A673 (cell line): Measurements from ENCODE around the gene STXBP5. TPM values are rescaled to one million over a fixed set of nuclear protein-coding genes. Genes with fewer than 3 reads are reported as not detected.

ENCODE experiments used
- BruUV-seq: library from RNA; stranded (reverse); fragments of 400-500 nt; replicated peaks from 2 replicates; lab custom pipeline; 2021; lab: Mats Ljungman, UMichigan
- CTCF ChIA-PET: fragments of 300-600 bp; sonication (Branson Sonifier 250); formaldehyde crosslinking; loops from one replicate; lab custom pipeline; 2022; ENCODE audit warnings: antibody characterized with exemption; lab: Charles Lee
- POLR2A ChIA-PET: fragments of 300-600 bp; sonication (Branson Sonifier 250); formaldehyde crosslinking; loops from one replicate; lab custom pipeline; 2022; ENCODE audit warnings: antibody characterized with exemption; ENCODE audit not compliant: low non-redundant PET; lab: Charles Lee
- DNase-seq: peaks from one replicate; pipeline ENCODE4 v3.0.0-alpha.2; 2015; ENCODE audit warnings: low spot score
- H3K27ac ChIP-seq: fragments of 200-600 bp; sonication (generic); 2 replicates; pipeline ENCODE4 v1.5.1; 2016; ENCODE audit warnings: mixed run types, low read depth, mild to moderate bottlenecking, mixed read lengths, antibody characterized with exemption, low read length; ENCODE audit not compliant: poor library complexity, severe bottlenecking
- H3K27me3 ChIP-seq: fragments of 200-600 bp; sonication (generic); replicated peaks from 2 replicates; pipeline ENCODE4 v1.6.1; 2017; ENCODE audit warnings: mixed run types, low read depth, mild to moderate bottlenecking, mixed read lengths, antibody characterized with exemption, low read length; ENCODE audit not compliant: insufficient read depth, poor library complexity
- H3K36me3 ChIP-seq: fragments of 200-600 bp; sonication (generic); 2 replicates; pipeline ENCODE4 v1.6.1; 2016; ENCODE audit warnings: mixed run types, mild to moderate bottlenecking, mixed read lengths, antibody characterized with exemption, low read length; ENCODE audit not compliant: insufficient read depth, poor library complexity, severe bottlenecking
- H3K4me1 ChIP-seq: fragments of 200-600 bp; sonication (generic); 2 replicates; pipeline ENCODE4 v1.6.1; 2017; ENCODE audit warnings: mixed run types, mild to moderate bottlenecking, mixed read lengths, antibody characterized with exemption, low read length; ENCODE audit not compliant: insufficient read depth, poor library complexity, severe bottlenecking
- H3K4me3 ChIP-seq: fragments of 200-600 bp; sonication (generic); 2 replicates; pipeline ENCODE4 v1.5.1; 2016; ENCODE audit warnings: low read depth, mixed run types, mild to moderate bottlenecking, mixed read lengths, low read length; ENCODE audit not compliant: poor library complexity, severe bottlenecking
- H3K9me3 ChIP-seq: fragments of 200-600 bp; sonication (generic); 2 replicates; pipeline ENCODE4 v1.6.1; 2016; ENCODE audit warnings: mixed run types, low read depth, mild to moderate bottlenecking, mixed read lengths, antibody characterized with exemption, low read length; ENCODE audit not compliant: poor library complexity, severe bottlenecking
- EZH2 ChIP-seq: fragments of 200-600 bp; sonication (generic); IDR thresholded peaks from 2 replicates; pipeline ENCODE4 v1.6.1; 2017; ENCODE audit warnings: borderline replicate concordance, low read depth, mild to moderate bottlenecking, mixed read lengths, antibody characterized with exemption, low read length; ENCODE audit not compliant: poor library complexity, severe bottlenecking
- intact Hi-C: fragments of 100-400 bp; cut with micrococcal nuclease; formaldehyde crosslinking; loops from one replicate; pipeline ENCODE4 v1.10.0; 2022; ENCODE audit not compliant: unreplicated experiment
- total RNA-seq: library from RNA; stranded (reverse); gene quantifications from 2 replicates; pipeline ENCODE4 v1.2.3, GENCODE V29; 2021
- TF ChIP-seq, protein P1 (sequence below): fragments of 300-800, 200-600 bp; sonication (generic); conservative IDR thresholded peaks from 2 replicates; pipeline ENCODE4 v1.5.1; 2017; ENCODE audit warnings: low read depth, mild to moderate bottlenecking, antibody characterized with exemption, low read length, moderate library complexity, mixed read lengths

STXBP5 gene
- total RNA-seq, 1 experiment from 2014 or later = 14.5 TPM

DNA sequence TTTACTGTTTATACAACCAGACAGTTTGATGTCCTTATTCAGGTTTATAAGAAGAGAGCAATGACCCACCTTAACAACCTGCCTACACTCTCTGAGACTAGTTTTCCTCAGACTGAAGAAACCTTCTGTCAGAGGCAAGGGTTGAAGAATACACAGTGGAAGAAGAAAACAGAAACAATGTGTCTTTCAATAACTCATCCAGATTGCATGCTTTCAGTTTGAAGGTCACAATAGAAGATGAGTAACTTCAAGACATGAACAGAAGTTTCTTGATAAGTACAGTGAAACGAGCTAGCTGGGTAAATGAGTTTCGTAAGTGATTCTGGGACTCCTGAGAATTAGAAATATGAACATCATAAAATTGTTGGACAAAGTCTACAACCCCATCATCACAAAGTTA is 141.7 kb downstream of the STXBP5 start:
- Histone ChIP-seq H3K27me3 (no peaks in the 10 kb centered on the region), H3K36me3 (no peaks in the 10 kb centered on the region), H3K9me3 (no peaks in the 10 kb centered on the region), H3K4me1 (no peaks in the 10 kb centered on the region), H3K4me3 (no peak overlapping the region), H3K27ac (no peak overlapping the region)
- TF ChIP-seq EZH2 = no peak
- TF ChIP-seq, protein P1, sequence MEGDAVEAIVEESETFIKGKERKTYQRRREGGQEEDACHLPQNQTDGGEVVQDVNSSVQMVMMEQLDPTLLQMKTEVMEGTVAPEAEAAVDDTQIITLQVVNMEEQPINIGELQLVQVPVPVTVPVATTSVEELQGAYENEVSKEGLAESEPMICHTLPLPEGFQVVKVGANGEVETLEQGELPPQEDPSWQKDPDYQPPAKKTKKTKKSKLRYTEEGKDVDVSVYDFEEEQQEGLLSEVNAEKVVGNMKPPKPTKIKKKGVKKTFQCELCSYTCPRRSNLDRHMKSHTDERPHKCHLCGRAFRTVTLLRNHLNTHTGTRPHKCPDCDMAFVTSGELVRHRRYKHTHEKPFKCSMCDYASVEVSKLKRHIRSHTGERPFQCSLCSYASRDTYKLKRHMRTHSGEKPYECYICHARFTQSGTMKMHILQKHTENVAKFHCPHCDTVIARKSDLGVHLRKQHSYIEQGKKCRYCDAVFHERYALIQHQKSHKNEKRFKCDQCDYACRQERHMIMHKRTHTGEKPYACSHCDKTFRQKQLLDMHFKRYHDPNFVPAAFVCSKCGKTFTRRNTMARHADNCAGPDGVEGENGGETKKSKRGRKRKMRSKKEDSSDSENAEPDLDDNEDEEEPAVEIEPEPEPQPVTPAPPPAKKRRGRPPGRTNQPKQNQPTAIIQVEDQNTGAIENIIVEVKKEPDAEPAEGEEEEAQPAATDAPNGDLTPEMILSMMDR = no peak
- intact Hi-C loops = no loop called here
- no TSS peak for BruUV-seq
- ChIA-PET CTCF (no interaction called here), POLR2A (no interaction called here)
- DNase-seq = no peak

DNA sequence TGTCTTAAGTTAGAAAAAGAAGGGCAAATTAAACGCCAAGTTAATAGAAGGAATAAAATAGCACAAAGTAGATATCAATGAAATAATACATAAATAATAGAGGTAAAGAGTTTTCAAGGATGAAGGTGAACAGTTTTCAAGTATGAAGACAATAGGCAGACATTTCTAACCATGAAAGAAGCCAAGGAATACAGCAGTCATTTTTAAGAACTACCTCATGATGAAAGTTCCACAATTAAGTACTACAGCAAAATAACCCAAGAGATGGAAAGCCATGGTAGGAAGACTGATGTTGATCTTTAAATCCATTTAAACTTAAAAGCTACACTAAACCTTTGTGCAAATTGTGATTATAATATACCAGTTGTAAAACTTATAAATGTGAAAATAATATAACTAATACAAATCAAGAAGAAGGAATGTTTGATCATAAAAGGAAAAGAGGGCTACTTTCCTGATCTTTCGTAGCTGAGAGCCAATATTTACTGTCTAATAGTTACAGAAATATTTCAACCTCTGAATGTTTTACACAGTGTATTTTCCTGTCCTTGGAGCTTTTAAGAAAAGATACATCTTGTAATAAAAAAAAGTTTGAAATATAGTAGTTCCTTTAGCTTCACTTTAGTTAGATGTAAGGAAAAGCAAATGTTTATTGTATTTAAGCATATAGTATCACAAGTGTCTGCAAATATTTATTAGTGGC is 143.1 kb downstream of the STXBP5 start:
- no peaks in the 10 kb centered on the region for H3K27me3 ChIP-seq
- intact Hi-C loops = no loop called here
- ChIA-PET CTCF (no interaction called here), POLR2A (no interaction called here)
- no peaks in the 10 kb centered on the region for H3K9me3 ChIP-seq
- DNase-seq = no peak
- no peak overlapping the region for H3K4me3 ChIP-seq
- BruUV-seq = no TSS peak
- no peaks in the 10 kb centered on the region for H3K4me1 ChIP-seq
- TF ChIP-seq, protein P1 = no peak
- TF ChIP-seq EZH2 = no peak
- H3K36me3 ChIP-seq = no peaks in the 10 kb centered on the region
- no peak overlapping the region for H3K27ac ChIP-seq

DNA sequence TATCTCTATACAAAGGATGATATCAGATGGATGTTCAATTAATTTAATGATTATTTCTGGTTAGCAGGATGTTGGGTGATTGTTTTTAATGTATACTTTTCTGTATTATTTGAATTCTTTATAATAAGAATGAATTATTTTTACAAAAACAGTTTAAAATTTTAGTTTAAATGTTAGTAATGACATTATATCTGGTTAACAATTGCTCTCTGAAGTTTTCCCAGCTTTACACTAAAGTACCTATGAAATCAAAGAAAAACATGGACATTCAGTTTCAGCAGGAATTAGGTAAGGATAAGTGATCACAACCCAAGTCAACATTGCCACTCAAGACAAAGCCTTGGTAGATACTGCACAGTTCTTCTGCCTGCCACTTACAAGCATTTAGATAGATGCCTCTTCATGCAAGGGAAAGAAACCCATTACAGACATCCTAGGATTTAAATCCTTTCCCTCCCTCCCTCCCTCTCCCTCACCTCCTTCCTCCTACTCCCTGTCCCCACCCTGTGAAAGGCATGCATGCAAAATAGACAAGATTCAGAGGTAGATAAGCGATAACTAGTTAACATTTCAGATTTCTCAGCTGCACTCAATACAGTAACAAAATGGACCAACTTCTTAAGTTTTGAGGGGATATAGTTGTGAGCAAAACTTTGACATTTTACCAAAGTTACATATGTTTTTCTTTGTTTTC is 143.8 kb downstream of the STXBP5 start:
- no peak overlapping the region for H3K27ac ChIP-seq
- H3K9me3 ChIP-seq = no peaks in the 10 kb centered on the region
- H3K36me3 ChIP-seq = no peaks in the 10 kb centered on the region
- H3K4me3 ChIP-seq = no peak overlapping the region
- no peak for DNase-seq
- no TSS peak for BruUV-seq
- ChIA-PET POLR2A (no interaction called here), CTCF (no interaction called here)
- no peaks in the 10 kb centered on the region for H3K4me1 ChIP-seq
- no peaks in the 10 kb centered on the region for H3K27me3 ChIP-seq
- TF ChIP-seq, protein P1 = no peak
- TF ChIP-seq EZH2 = no peak
- intact Hi-C loops = no loop called here
